ENCODE measurements around the gene ZNF574. TPM values are rescaled to one million over a fixed set of nuclear protein-coding genes. Genes with fewer than 3 reads are reported as not detected.

Gene ZNF574
- total RNA-seq, 2 donors from 2014 or later: 24.4 to 44.1 TPM

- no peaks in the 10 kb centered on the region for H3K36me3 ChIP-seq
- H3K4me1 ChIP-seq (replicated peaks): no peaks in the 10 kb centered on the region
- intact Hi-C loops (cut with DNase I): no loop called here
- H3K9me3 ChIP-seq: no peaks in the 10 kb centered on the region
- H3K4me3 ChIP-seq: peak overlapping the region in 1 of 2 donors; percentile 4
- 33% methylated on average over 4 of the region's 4 CpGs for WGBS
- no peaks in the 10 kb centered on the region for H3K27me3 ChIP-seq (replicated peaks; ENCODE audit: insufficient read depth)
- peak; percentile 34 for DNase-seq (ENCODE audit: low spot score)
- TF ChIP-seq POLR2AphosphoS5 (IDR thresholded peaks at IDR 0.05) (peak; percentile 80), CTCF (IDR thresholded peaks at IDR 0.05) (no peak)
- peak overlapping the region in 1 of 2 donors; percentile 25 for H3K27ac ChIP-seq
Observed at GRCh38 chr19:42048992-42049391, 27.0 kb upstream of the ZNF574 start.

GRCh38 chr19:42051166-42052115 lies 24.5 kb upstream of the ZNF574 start:
- no peak for TF ChIP-seq CTCF (IDR thresholded peaks at IDR 0.05)
- TF ChIP-seq POLR2AphosphoS5 (IDR thresholded peaks at IDR 0.05): no peak
- no peak for TF ChIP-seq POLR2A (IDR thresholded peaks at IDR 0.05)
- Histone ChIP-seq H3K4me3 (no peak overlapping the region), H3K36me3 (no peaks in the 10 kb centered on the region), H3K27ac (no peak overlapping the region), H3K4me1 (replicated peaks) (no peaks in the 10 kb centered on the region), H3K9me3 (no peaks in the 10 kb centered on the region), H3K27me3 (replicated peaks; ENCODE audit: insufficient read depth) (no peaks in the 10 kb centered on the region)
- intact Hi-C loops (cut with DNase I): no loop called here
- no peak for DNase-seq (ENCODE audit: low spot score)
- WGBS: 90% methylated on average over 14 of the region's 14 CpGs

- no peak overlapping the region for H3K27ac ChIP-seq
Observed at GRCh38 chr19:42052241-42052863, 23.6 kb upstream of the ZNF574 start.

GRCh38 chr19:42053037-42053935 lies 22.7 kb upstream of the ZNF574 start:
- Histone ChIP-seq H3K4me3 (no peak overlapping the region), H3K9me3 (no peaks in the 10 kb centered on the region), H3K27me3 (replicated peaks; ENCODE audit: insufficient read depth) (no peaks in the 10 kb centered on the region), H3K36me3 (no peaks in the 10 kb centered on the region), H3K27ac (no peak overlapping the region), H3K4me1 (replicated peaks) (no peaks in the 10 kb centered on the region)
- intact Hi-C loops (cut with DNase I): no loop called here
- TF ChIP-seq POLR2AphosphoS5 (IDR thresholded peaks at IDR 0.05): no peak
- no peak for TF ChIP-seq POLR2A (IDR thresholded peaks at IDR 0.05)
- no peak for DNase-seq (ENCODE audit: low spot score)
- 93% methylated on average over 16 of the region's 17 CpGs for WGBS

More at GRCh38 chr19:42052241-42052863, 23.6 kb upstream of the ZNF574 start:
- H3K9me3 ChIP-seq: no peaks in the 10 kb centered on the region
- no peaks in the 10 kb centered on the region for H3K27me3 ChIP-seq (replicated peaks; ENCODE audit: insufficient read depth)
- no peaks in the 10 kb centered on the region for H3K36me3 ChIP-seq
- WGBS: 75% methylated on average over 10 of the region's 10 CpGs
- DNase-seq (ENCODE audit: low spot score): no peak
- no peak overlapping the region for H3K4me3 ChIP-seq
- H3K4me1 ChIP-seq (replicated peaks): no peaks in the 10 kb centered on the region
- TF ChIP-seq CTCF (IDR thresholded peaks at IDR 0.05) (no peak), POLR2AphosphoS5 (IDR thresholded peaks at IDR 0.05) (no peak), POLR2A (IDR thresholded peaks at IDR 0.05) (no peak)
- intact Hi-C loops (cut with DNase I): no loop called here

- WGBS: 72% methylated on average over 17 of the region's 18 CpGs
- DNase-seq (ENCODE audit: low spot score): no peak
Observed at GRCh38 chr19:42054205-42054604, 21.8 kb upstream of the ZNF574 start.

More at GRCh38 chr19:42054205-42054604, 21.8 kb upstream of the ZNF574 start:
- Histone ChIP-seq H3K4me3 (no peak overlapping the region), H3K36me3 (no peaks in the 10 kb centered on the region), H3K4me1 (replicated peaks) (no peaks in the 10 kb centered on the region), H3K27me3 (replicated peaks; ENCODE audit: insufficient read depth) (no peaks in the 10 kb centered on the region), H3K9me3 (no peaks in the 10 kb centered on the region), H3K27ac (no peak overlapping the region)
- TF ChIP-seq POLR2A (IDR thresholded peaks at IDR 0.05) (no peak), POLR2AphosphoS5 (IDR thresholded peaks at IDR 0.05) (no peak), CTCF (IDR thresholded peaks at IDR 0.05) (no peak)
- intact Hi-C loops (cut with DNase I): no loop called here

Measured in prostate gland (tissue), 2 donors.